Right atrium auricular region (tissue), 2 donors: ENCODE data around the gene PLEKHA7. TPM values are rescaled to one million over a fixed set of nuclear protein-coding genes. Genes with fewer than 3 reads are reported as not detected.
"Not testable (repeated sequence)": the region's sequence is repeated elsewhere in the genome, so short reads cannot be mapped to it uniquely, and the experiment has no call there.

Source experiments
- DNase-seq: peaks from one replicate; pipeline ENCODE4 v3.0.0-alpha.2; 2019; ENCODE audit warnings: low spot score
- H3K27ac ChIP-seq, 2 donors: fragments of 200-600 bp; sonication (generic); 1 replicate in 1 of 2; 2 replicates in 1 of 2; pipeline ENCODE4 v1.5.1; 2016 to 2019
- H3K27me3 ChIP-seq, 2 donors: fragments of 200-600 bp; sonication (generic); one replicate each; pipeline versions ENCODE4 v1.5.1 to v1.6.0; 2017 to 2019
- H3K36me3 ChIP-seq: fragments of 200-600 bp; sonication (generic); one replicate; pipeline ENCODE4 v1.5.1; 2016
- H3K4me1 ChIP-seq, 2 donors: fragments of 200-600 bp; sonication (generic); one replicate each; pipeline versions ENCODE4 v1.5.1 to v1.6.0; 2017 to 2019
- H3K4me3 ChIP-seq, 2 donors: fragments of 200-600 bp; sonication (generic); 1 replicate in 1 of 2; 2 replicates in 1 of 2; pipeline ENCODE4 v1.5.1; 2017 to 2019; ENCODE audit warnings: mild to moderate bottlenecking in 1 of 2, moderate library complexity in 1 of 2
- H3K9me3 ChIP-seq, 2 donors: fragments of 200-600 bp; sonication (generic); one replicate each; pipeline ENCODE4 v1.5.1; 2019
- CTCF ChIP-seq, 2 donors: fragments of 200-600 bp; sonication (generic); IDR thresholded peaks; one replicate each; pipeline ENCODE4 v1.5.1; 2019; ENCODE audit warnings: antibody characterized with exemption in 2 of 2
- total RNA-seq, 2 donors: library from RNA; depleted of rRNA; stranded (reverse); fragments of >200 nt; gene quantifications; one replicate each; pipeline ENCODE4 v1.1.0, GENCODE V29; 2016

PLEKHA7 gene
- 10 to 100 TPM; 18.8 to 24.6 TPM for total RNA-seq

GRCh38 chr11:17014321-17014832 is at the start of gene PLEKHA7:
Gene PLEKHA7 (minus strand): TSS chr11:17014414. CDS start chr11:17014401, 13 bp downstream.
- no peaks in the 10 kb centered on the region for H3K36me3 ChIP-seq
- no peaks in the 10 kb centered on the region for H3K27me3 ChIP-seq
- no peak for DNase-seq
- no peak for TF ChIP-seq CTCF (IDR thresholded peaks at IDR 0.05)
- H3K27ac ChIP-seq: peak within 1 kb of the TSS; percentile 66
- peak within 1 kb of the TSS; percentile 77 to 85 for H3K4me3 ChIP-seq
- H3K4me1 ChIP-seq: peaks cover 0 to 7% of the 10 kb centered on the region in 2 donors
- no peaks in the 10 kb centered on the region for H3K9me3 ChIP-seq

- Histone ChIP-seq H3K9me3 (no peaks in the 10 kb centered on the region), H3K4me3 (no peak overlapping the region), H3K27me3 (no peaks in the 10 kb centered on the region), H3K36me3 (no peaks in the 10 kb centered on the region), H3K27ac (no peak overlapping the region), H3K4me1 (no peaks in the 10 kb centered on the region)
- no peak for DNase-seq
- peak; percentile 69 to 90 for TF ChIP-seq CTCF (IDR thresholded peaks at IDR 0.05)
Measured at GRCh38 chr11:17063171-17064002, 49.2 kb upstream of the PLEKHA7 start.

- not testable (repeated sequence) for H3K4me1 ChIP-seq, H3K9me3 ChIP-seq, H3K27ac ChIP-seq, DNase-seq, H3K27me3 ChIP-seq, H3K4me3 ChIP-seq, H3K36me3 ChIP-seq
Measured at GRCh38 chr11:17051146-17051545, 36.9 kb upstream of the PLEKHA7 start.

GRCh38 chr11:17048491-17048890 is 34.3 kb upstream of the PLEKHA7 start:
- DNase-seq, H3K9me3 ChIP-seq, H3K36me3 ChIP-seq, H3K4me3 ChIP-seq, H3K4me1 ChIP-seq, H3K27ac ChIP-seq, H3K27me3 ChIP-seq: not testable (repeated sequence)

- no peak overlapping the region for H3K27ac ChIP-seq
- TF ChIP-seq CTCF (IDR thresholded peaks at IDR 0.05): no peak
- H3K4me1 ChIP-seq: no peaks in the 10 kb centered on the region
Measured at GRCh38 chr11:17046690-17047089, 32.5 kb upstream of the PLEKHA7 start.

GRCh38 chr11:17036666-17037658 is 22.7 kb upstream of the PLEKHA7 start:
- Histone ChIP-seq H3K9me3 (no peaks in the 10 kb centered on the region), H3K4me1 (no peaks in the 10 kb centered on the region), H3K4me3 (no peak overlapping the region), H3K27me3 (no peaks in the 10 kb centered on the region), H3K36me3 (no peaks in the 10 kb centered on the region), H3K27ac (no peak overlapping the region)
- DNase-seq: no peak
- no peak for TF ChIP-seq CTCF (IDR thresholded peaks at IDR 0.05)

More at GRCh38 chr11:17046690-17047089, 32.5 kb upstream of the PLEKHA7 start:
- no peaks in the 10 kb centered on the region for H3K27me3 ChIP-seq
- no peaks in the 10 kb centered on the region for H3K9me3 ChIP-seq
- H3K36me3 ChIP-seq: no peaks in the 10 kb centered on the region
- H3K4me3 ChIP-seq: no peak overlapping the region
- no peak for DNase-seq

- H3K9me3 ChIP-seq, H3K4me3 ChIP-seq, DNase-seq, H3K27me3 ChIP-seq, H3K4me1 ChIP-seq, H3K27ac ChIP-seq, H3K36me3 ChIP-seq: not testable (repeated sequence)
Measured at GRCh38 chr11:17034027-17034426, 19.8 kb upstream of the PLEKHA7 start.
